Tibial nerve (tissue), 4 donors: ENCODE measurements around the gene HES6. TPM values are rescaled to one million over a fixed set of nuclear protein-coding genes. Genes with fewer than 3 reads are reported as not detected.

ENCODE experiments used
- DNase-seq, 2 donors: peaks; one replicate each; pipeline ENCODE4 v3.0.0-alpha.2; 2019; ENCODE audit warnings: low spot score in 2 of 2
- H3K27ac ChIP-seq, 4 donors: fragments of 200-600 bp; sonication (generic) in 3 of 4; one replicate each; pipeline ENCODE4 v1.5.1; 2017 to 2019; ENCODE audit warnings: mild to moderate bottlenecking in 1 of 4
- H3K27me3 ChIP-seq, 2 donors: fragments of 200-600 bp; sonication (generic) in 1 of 2; one replicate each; pipeline versions ENCODE4 v1.5.1 to v1.6.0; 2017 to 2019
- H3K36me3 ChIP-seq, 3 donors: fragments of 200-600 bp; sonication (generic); one replicate each; pipeline ENCODE4 v1.5.1; 2018 to 2019
- H3K4me1 ChIP-seq, 4 donors: fragments of 200-600 bp; sonication (generic) in 3 of 4; one replicate each; pipeline ENCODE4 v1.5.1; 2017 to 2019
- H3K4me3 ChIP-seq, 4 donors: fragments of 200-600 bp; sonication (generic) in 3 of 4; one replicate each; pipeline ENCODE4 v1.5.1; 2017 to 2019; ENCODE audit warnings: mild to moderate bottlenecking in 1 of 4, moderate library complexity in 1 of 4
- H3K9me3 ChIP-seq, 4 donors: fragments of 200-600 bp; sonication (generic) in 3 of 4; one replicate each; pipeline ENCODE4 v1.5.1; 2017 to 2019
- CTCF ChIP-seq, 5 experiments: fragments of 200-600 bp in 3 of 5; fragments of 450-650 bp in 2 of 5; sonication (generic) in 3 of 5; IDR thresholded peaks; one replicate each; pipeline ENCODE4 v1.5.1; 2016 to 2019; ENCODE audit warnings: antibody characterized with exemption in 5 of 5, mild to moderate bottlenecking in 3 of 5, moderate library complexity in 2 of 5
- EP300 ChIP-seq, 2 donors: sonication (generic); formaldehyde crosslinking; IDR thresholded peaks; one replicate each; pipeline ENCODE4 v1.6.1; 2017; ENCODE audit warnings: antibody characterized with exemption in 2 of 2, mild to moderate bottlenecking in 1 of 2
- POLR2A ChIP-seq, 2 donors: fragments of 450-650 bp; IDR thresholded peaks; one replicate each; pipeline ENCODE4 v1.6.1; 2017; ENCODE audit warnings: antibody characterized with exemption in 2 of 2, mild to moderate bottlenecking in 2 of 2, moderate library complexity in 2 of 2
- WGBS, 2 donors: methylation state at CpG; one replicate each; pipeline ENCODE4 v1.1.5; 2018; 5-methylcytosine and 5-hydroxymethylcytosine counted together
- total RNA-seq, 4 donors: library from RNA; depleted of rRNA; stranded (reverse); fragments of >200 nt; gene quantifications; one replicate each; pipeline ENCODE4 v1.1.0, GENCODE V29; 2016

Gene HES6
- total RNA-seq, 4 donors from 2014 or later, result 4.4 to 18.6 (median 12.4) TPM

DNA sequence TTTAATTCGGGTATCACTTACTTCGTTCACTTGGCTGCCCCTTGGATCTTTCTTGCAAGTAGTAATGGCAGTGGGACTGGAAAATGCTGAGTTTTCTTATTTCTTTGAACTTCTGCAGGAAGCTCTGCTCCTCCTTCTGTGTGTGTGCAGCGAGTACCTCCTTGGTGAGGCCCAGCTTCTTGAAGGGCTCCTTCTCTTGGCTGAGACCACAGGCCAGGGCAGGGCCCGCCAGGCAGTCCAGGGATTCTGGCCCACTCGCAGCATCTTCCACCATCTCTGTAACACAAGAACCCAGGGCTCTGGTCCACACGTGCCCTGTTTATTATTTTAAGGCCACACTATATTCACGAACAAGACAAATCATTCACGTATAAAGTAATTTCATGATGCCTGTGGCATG, 15.8 kb upstream of the HES6 start:
- Histone ChIP-seq H3K4me3 (no peak overlapping the region), H3K36me3 (peaks cover 10 to 100% (median 14%) of the 10 kb centered on the region in 3 donors), H3K27ac (no peak overlapping the region), H3K4me1 (peaks cover 0 to 2% (median 0%) of the 10 kb centered on the region in 4 donors), H3K9me3 (no peaks in the 10 kb centered on the region), H3K27me3 (no peaks in the 10 kb centered on the region)
- TF ChIP-seq EP300 (IDR thresholded peaks at IDR 0.05) (no peak), CTCF (IDR thresholded peaks at IDR 0.05) (no peak), POLR2A (IDR thresholded peaks at IDR 0.05) (no peak)
- DNase-seq, result no peak
- WGBS, 2 donors, result 87 to 95% methylated on average over 8 of the region's 8 CpGs

DNA sequence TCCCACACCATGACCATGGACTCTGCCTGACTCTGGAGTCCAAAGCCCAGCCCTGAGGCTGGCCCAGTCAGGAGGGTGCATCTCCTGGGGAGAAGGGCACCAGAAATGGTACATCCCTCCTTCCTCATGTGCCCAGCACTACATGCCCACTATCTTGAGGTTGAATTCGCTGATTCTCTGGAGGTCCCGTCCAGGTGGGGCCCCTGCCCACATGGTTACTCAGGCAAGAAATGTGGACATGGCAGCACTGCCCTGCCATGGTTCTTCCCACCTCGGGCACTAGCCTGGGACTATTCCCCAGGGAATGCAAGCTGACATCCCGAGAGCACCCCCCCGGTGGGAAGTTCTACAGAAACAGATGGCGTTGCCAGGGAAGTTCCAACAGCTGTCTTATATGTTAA, 15.3 kb upstream of the HES6 start:
- 80 to 91% methylated on average over 6 of the region's 6 CpGs for WGBS, 2 donors
- peaks cover 10 to 100% (median 14%) of the 10 kb centered on the region in 3 donors for H3K36me3 ChIP-seq
- TF ChIP-seq EP300 (IDR thresholded peaks at IDR 0.05) (no peak), CTCF (IDR thresholded peaks at IDR 0.05) (no peak), POLR2A (IDR thresholded peaks at IDR 0.05) (no peak)

GRCh38 chr2:238254095-238254723, 14.4 kb upstream of the HES6 start:
- Histone ChIP-seq H3K4me1 (no peaks in the 10 kb centered on the region), H3K4me3 (no peak overlapping the region), H3K36me3 (peaks cover 10 to 100% (median 14%) of the 10 kb centered on the region in 3 donors), H3K9me3 (no peaks in the 10 kb centered on the region), H3K27me3 (no peaks in the 10 kb centered on the region), H3K27ac (no peak overlapping the region)
- no peak for DNase-seq
- WGBS, 2 donors, result 52 to 81% methylated on average over 2 to 4 of the region's 4 CpGs
- TF ChIP-seq EP300 (IDR thresholded peaks at IDR 0.05) (no peak), CTCF (IDR thresholded peaks at IDR 0.05) (no peak), POLR2A (IDR thresholded peaks at IDR 0.05) (no peak)

More for the DNA sequence above, 15.3 kb upstream of the HES6 start:
- Histone ChIP-seq H3K4me3 (no peak overlapping the region), H3K9me3 (no peaks in the 10 kb centered on the region), H3K27me3 (no peaks in the 10 kb centered on the region), H3K4me1 (no peaks in the 10 kb centered on the region), H3K27ac (no peak overlapping the region)
- no peak for DNase-seq

GRCh38 chr2:238252766-238253630, 13.2 kb upstream of the HES6 start:
- Histone ChIP-seq H3K27ac (no peak overlapping the region), H3K4me1 (no peaks in the 10 kb centered on the region), H3K9me3 (no peaks in the 10 kb centered on the region), H3K4me3 (no peak overlapping the region), H3K36me3 (peaks cover 9 to 100% (median 10%) of the 10 kb centered on the region in 3 donors), H3K27me3 (no peaks in the 10 kb centered on the region)
- 91 to 95% methylated on average over 35 of the region's 35 CpGs for WGBS, 2 donors
- no peak for DNase-seq
- TF ChIP-seq CTCF (IDR thresholded peaks at IDR 0.05) (no peak), POLR2A (IDR thresholded peaks at IDR 0.05) (no peak), EP300 (IDR thresholded peaks at IDR 0.05) (no peak)

DNA sequence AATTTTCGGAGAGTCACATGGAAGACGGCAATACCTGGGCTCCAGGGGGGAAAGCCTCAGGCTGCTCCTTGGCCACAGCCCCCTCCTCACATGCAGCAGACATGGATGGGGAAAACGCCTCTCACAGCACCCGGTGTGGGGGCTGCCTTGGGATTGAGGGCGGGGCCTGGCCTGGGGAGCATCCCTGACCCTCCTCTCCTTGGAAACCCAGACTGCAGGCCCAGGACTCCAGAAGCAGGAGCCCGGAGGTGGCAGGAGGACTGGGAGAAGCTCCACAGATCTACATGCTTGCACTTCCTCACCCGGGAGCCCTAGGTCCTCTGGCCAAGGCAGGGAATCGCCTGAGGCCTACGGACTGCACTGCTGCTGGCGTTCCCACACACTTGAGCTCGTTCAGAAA, 12.1 kb upstream of the HES6 start:
- no peak for DNase-seq
- Histone ChIP-seq H3K27me3 (no peaks in the 10 kb centered on the region), H3K36me3 (peaks cover 5 to 100% (median 10%) of the 10 kb centered on the region in 3 donors), H3K9me3 (no peaks in the 10 kb centered on the region), H3K4me3 (no peak overlapping the region), H3K4me1 (no peaks in the 10 kb centered on the region), H3K27ac (no peak overlapping the region)
- WGBS, 2 donors, result 84 to 89% methylated on average over 11 of the region's 11 CpGs
- TF ChIP-seq POLR2A (IDR thresholded peaks at IDR 0.05), result no peak
- TF ChIP-seq EP300 (IDR thresholded peaks at IDR 0.05), result no peak
- no peak for TF ChIP-seq CTCF (IDR thresholded peaks at IDR 0.05)
